WTC11 (cell line): ENCODE measurements around the gene PTGES3L.

Experiments
- CREM ChIP-seq: sonication (generic); formaldehyde crosslinking; IDR thresholded peaks from 2 replicates; pipeline ENCODE4 v1.8.1; 2022; ENCODE audit warnings: mild to moderate bottlenecking, missing genetic modification reagents, moderate library complexity
- CTCF ChIP-seq: fragments of 200-600 bp; IDR thresholded peaks from 2 replicates; pipeline ENCODE4 v1.8.0; 2022; ENCODE audit warnings: antibody characterized with exemption

- no peak for TF ChIP-seq CREM (CRISPR knock-in tag)
- TF ChIP-seq CTCF, result no peak
Observed at GRCh38 chr17:42991471-42991870, 11.6 kb upstream of the PTGES3L start.
